ENCODE results near the gene FNDC8. TPM values are rescaled to one million over a fixed set of nuclear protein-coding genes. Genes with fewer than 3 reads are reported as not detected.
"Not testable (repeated sequence)": the region's sequence is repeated elsewhere in the genome, so short reads cannot be mapped to it uniquely, and the experiment has no call there.

Gene FNDC8
- total RNA-seq, 1 donor from 2014 or later: not detected

DNA sequence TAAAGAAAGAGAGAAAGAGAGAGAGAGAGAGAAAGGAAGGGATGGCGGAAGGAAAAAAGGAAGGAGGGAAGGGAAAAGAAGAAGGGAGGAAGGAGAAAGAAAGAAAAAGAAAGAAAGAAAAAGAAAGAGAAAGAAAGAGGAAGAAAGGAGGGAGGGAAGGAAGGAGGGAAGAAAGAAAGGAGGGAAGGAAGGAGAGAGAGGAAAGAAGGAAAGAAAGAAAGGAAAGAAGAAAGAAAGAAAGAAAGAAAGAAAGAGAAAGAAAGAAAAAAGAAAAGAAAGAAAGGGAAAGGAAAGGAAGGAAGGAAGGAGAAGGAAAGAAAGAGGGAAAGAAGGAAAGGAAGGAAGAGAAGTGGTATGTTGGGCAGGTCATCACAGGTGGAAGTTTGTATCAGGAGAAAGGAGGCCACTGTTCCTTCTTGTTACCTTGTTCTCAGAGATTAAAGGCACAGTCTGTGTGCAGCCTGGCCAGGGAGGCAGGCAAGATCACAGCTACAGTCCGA, 53.5 kb downstream of the FNDC8 start:
- intact Hi-C loops (cut with micrococcal nuclease): no loop called here
- no peaks in the 10 kb centered on the region for H3K4me1 Mint-ChIP-seq
- CTCF ChIA-PET: no interaction called here
- H3K4me3 Mint-ChIP-seq: no peak overlapping the region
- DNase-seq: no peak
- POLR2A ChIA-PET: no interaction called here
- H3K9me3 Mint-ChIP-seq: no peaks in the 10 kb centered on the region
- H3K27me3 Mint-ChIP-seq: peaks cover 3% of the 10 kb centered on the region
- no peak for ATAC-seq (ENCODE audit: low read depth)
- TF ChIP-seq CTCF (IDR thresholded peaks at IDR 0.05): no peak
- H3K27ac Mint-ChIP-seq: no peak overlapping the region
- no peaks in the 10 kb centered on the region for H3K36me3 Mint-ChIP-seq (ENCODE audit: low read depth)

DNA sequence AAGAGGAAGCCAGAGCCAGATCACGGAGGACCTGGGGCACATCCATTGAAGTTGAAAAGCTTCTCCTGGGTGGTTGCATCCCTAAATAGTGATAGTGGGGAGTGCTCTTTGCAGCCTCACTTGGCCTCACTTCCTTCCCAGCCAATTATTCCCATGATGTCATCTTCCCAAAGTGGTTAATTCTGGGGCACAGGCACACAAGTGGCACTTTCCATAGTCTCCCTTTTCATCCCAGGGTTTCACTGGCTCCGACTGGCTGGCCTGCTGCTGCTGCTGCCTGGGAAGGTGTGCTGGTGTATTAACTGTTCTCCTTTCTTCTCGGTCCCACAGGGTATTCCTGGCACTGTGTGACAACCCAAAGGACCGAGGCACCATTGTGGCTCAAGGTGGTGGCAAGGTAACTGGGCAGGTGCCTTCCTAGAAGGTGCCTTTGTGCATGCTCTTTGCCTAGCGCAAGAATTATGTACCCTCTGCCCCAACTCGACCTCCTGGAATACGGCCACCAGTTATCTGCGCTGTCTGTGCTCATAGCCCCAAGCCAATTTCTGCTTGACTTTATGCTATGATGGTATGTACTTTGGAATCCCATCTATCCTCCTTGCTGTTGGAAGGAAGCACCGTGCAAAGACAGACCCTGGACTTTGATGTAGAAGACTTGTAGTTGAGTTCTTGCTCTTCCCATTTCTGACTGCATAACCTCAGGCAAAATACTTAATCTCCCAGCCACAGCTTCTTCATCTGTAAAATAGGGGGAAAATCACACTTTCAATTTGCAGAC, 54.4 kb downstream of the FNDC8 start:
- ATAC-seq (ENCODE audit: low read depth) (no peak), DNase-seq (no peak)
- Mint-ChIP-seq H3K9me3 (no peaks in the 10 kb centered on the region), H3K36me3 (ENCODE audit: low read depth) (no peaks in the 10 kb centered on the region), H3K4me1 (no peaks in the 10 kb centered on the region), H3K27me3 (peaks cover 2% of the 10 kb centered on the region), H3K27ac (no peak overlapping the region), H3K4me3 (no peak overlapping the region)
- ChIA-PET POLR2A (interaction anchor here (0.6 kb wide), 1 partner anchor 606 kb away, joined by 3 read pairs; no protein-coding TSS in a partner anchor), CTCF (no interaction called here)
- intact Hi-C loops (cut with micrococcal nuclease): no loop called here
- TF ChIP-seq CTCF (IDR thresholded peaks at IDR 0.05): no peak

DNA sequence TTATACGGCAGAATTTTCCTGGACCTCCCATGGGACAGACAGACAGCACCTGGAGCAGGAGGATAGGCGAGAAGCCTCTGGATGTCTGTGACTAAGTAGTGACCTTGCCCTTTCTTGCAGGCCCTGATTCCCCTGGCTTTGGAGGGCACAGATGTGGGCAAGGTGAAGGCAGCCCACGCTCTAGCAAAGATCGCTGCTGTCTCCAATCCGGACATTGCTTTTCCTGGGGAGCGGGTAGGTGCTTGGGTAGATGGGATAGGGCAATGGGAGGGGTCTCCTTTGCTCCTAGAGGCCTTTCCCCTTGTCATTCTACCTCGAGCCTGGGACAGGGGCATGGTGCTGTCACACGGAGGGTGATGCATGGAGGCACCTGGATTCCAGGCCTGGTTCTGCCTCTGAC, 55.5 kb downstream of the FNDC8 start:
- Mint-ChIP-seq H3K36me3 (ENCODE audit: low read depth) (no peaks in the 10 kb centered on the region), H3K4me1 (no peaks in the 10 kb centered on the region), H3K27me3 (peaks cover 2% of the 10 kb centered on the region), H3K27ac (no peak overlapping the region), H3K9me3 (no peaks in the 10 kb centered on the region), H3K4me3 (no peak overlapping the region)
- no peak for TF ChIP-seq CTCF (IDR thresholded peaks at IDR 0.05)
- ATAC-seq (ENCODE audit: low read depth) (no peak), DNase-seq (no peak)
- CTCF ChIA-PET: no interaction called here
- POLR2A ChIA-PET: no interaction called here
- intact Hi-C loops (cut with micrococcal nuclease): no loop called here

GRCh38 chr17:35179379-35179778, 58.0 kb downstream of the FNDC8 start:
- H3K27me3 Mint-ChIP-seq: peaks cover 12% of the 10 kb centered on the region
- DNase-seq; intact Hi-C loops (cut with micrococcal nuclease); ATAC-seq (ENCODE audit: low read depth); H3K4me3 Mint-ChIP-seq; POLR2A ChIA-PET; CTCF ChIA-PET; H3K4me1 Mint-ChIP-seq; H3K36me3 Mint-ChIP-seq (ENCODE audit: low read depth); H3K9me3 Mint-ChIP-seq; H3K27ac Mint-ChIP-seq: not testable (repeated sequence)

Other genes with a start within 250 kb of the FNDC8 start
- gene CCT6B, start 160.2 kb upstream of the FNDC8 start, total RNA-seq: 2.1 and 2.4 TPM in 2 replicates
- gene ZNF830, start 160.1 kb upstream of the FNDC8 start, total RNA-seq: 29.9 and 31.6 TPM in 2 replicates
- gene LIG3, start 141.1 kb upstream of the FNDC8 start, total RNA-seq: 42.4 and 45.8 TPM in 2 replicates
- gene RFFL, start 57.9 kb upstream of the FNDC8 start, total RNA-seq: 31.5 and 34.1 TPM in 2 replicates
- gene RAD51D, start 1.8 kb upstream of the FNDC8 start, total RNA-seq: 17.0 and 22.9 TPM in 2 replicates
- 22.1 and 26.3 TPM in 2 replicates for gene NLE1, start 20.7 kb downstream of the FNDC8 start, total RNA-seq
- not detected in 2 replicates for gene UNC45B, start 26.2 kb downstream of the FNDC8 start, total RNA-seq
- 0.10 and 0.16 TPM in 2 replicates for gene SLC35G3, start 72.8 kb downstream of the FNDC8 start, total RNA-seq
- gene SLFN5, start 121.5 kb downstream of the FNDC8 start, total RNA-seq: 15.2 and 15.3 TPM in 2 replicates

Data from activated B cell treated with CpG ODN at 0.5 μM for 24 hours (primary cell).